C1 segment of cervical spinal cord (tissue), 14 donors: Measurements from ENCODE around the gene ADCY3.

ENCODE experiments used
- DNase-seq, 14 donors: peaks; one replicate each; lab custom pipeline; 2025; lab: John Stamatoyannopoulos, UW

Gene ADCY3

GRCh38 chr2:24875272-24875671 lies 44.8 kb downstream of the ADCY3 start:
- no peak for DNase-seq

- no peak for DNase-seq
Measured at GRCh38 chr2:24874035-24874434, 46.0 kb downstream of the ADCY3 start.

GRCh38 chr2:24873619-24874018 lies 46.4 kb downstream of the ADCY3 start:
- no peak for DNase-seq

DNA sequence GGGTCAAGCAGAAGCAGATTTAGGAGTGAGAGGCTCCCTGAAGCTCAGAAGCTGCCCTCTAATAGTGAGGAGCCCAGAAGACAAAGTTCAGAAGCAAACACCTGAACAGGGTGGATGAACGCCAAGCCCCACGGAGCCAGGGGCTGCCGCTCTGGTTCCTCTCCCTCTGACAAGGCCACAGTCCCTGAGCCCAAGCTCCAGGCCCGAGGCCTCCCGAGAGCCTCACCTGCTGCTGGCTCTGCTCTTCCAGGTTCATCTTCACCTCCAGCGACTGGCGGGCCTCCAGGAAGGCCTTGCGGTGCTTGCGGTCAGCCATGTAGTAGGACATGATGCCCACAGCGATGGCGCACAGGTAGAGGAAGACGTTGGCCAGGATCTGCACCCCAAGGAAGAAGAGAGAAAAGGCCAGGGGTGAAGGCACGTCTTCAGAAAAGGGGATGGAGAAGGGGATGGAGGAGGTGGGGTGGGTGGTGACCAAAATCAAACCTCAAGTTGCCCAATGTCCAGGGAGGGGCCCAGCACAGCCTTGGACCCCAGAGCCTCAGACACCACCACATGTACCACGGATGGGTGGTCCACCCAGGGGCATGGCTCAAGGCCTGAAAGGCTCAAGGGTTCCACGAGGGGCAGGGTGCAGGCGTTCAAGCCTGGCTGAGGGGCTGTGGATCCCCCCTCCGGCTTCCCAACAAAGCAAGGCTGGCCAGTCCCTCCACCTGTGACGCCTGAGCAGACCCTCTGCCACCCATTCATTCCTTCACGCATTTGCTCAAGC lies 47.5 kb downstream of the ADCY3 start:
- peak in 1 of 14 donors; percentile 25 for DNase-seq

DNA sequence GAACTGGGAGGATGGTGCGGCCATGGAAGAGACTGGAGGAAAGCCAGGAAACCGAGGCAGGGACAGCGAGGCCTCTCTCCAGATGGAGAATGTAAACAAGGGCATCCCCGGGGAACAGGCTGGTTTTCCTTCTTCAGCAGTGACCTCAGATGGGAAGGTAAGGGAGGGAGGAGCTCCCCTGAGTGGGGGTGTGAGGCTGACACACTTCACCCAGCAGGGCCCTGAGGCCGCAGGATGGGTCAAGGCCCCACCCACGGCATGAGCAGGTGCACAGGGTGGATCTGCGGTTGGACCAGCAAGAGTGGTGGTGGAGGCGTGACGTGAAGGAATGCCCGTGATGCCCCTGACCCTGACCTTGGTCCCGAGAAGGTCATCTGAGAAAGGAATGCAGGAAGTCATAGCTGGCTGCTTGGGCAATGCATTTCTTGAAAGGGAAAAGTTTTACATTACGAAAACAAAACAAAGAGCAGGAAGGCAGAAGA lies 48.1 kb downstream of the ADCY3 start:
- DNase-seq = peak in 1 of 14 donors; percentile 72

- no peak for DNase-seq
Measured at GRCh38 chr2:24870891-24871705, 48.9 kb downstream of the ADCY3 start.

GRCh38 chr2:24870440-24870839 lies 49.6 kb downstream of the ADCY3 start:
- no peak for DNase-seq

DNA sequence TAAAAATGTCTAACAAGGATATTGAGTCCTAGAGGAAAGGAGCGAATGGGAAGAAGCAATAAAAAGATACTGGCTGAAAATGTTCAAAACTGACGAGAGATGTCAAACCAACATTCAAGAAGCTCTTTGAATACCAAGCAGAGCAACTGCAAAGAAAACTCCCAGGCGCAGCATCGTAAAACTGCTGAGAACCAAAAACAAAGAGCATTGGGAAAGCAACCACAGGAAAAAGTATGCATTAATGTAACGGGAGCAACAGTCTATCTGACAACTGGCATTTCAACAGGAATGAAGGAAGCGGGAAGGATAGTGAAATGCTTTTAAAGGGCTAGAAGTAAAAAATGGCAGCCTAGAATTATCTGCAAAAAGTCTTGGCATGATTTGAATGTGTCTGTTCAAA lies 53.1 kb downstream of the ADCY3 start:
- DNase-seq = no peak

GRCh38 chr2:24863641-24864040 lies 56.4 kb downstream of the ADCY3 start:
- no peak for DNase-seq

- no peak for DNase-seq
Measured at GRCh38 chr2:24861500-24861899, 58.5 kb downstream of the ADCY3 start.

DNA sequence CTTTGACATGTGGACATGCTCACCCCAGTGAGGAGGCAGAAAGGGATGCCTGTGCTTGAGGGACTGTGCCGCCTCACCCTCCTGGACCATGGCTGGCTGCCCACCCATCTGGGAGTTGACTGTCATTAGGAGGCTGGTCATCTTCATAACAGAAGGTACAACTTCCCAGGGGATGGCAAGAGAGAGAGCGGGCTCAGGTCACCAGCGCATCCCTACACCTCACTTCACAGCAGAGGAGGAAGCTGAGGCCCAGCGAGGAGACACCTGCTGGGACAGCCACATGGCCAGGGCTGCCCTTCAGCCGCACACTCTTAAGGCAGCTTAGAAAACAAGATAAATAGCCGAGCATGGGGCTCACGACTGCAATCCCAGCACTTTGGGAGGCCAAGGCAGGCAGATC lies 59.4 kb downstream of the ADCY3 start:
- DNase-seq = peak in 1 of 14 donors; percentile 70

- DNase-seq = no peak
Measured at GRCh38 chr2:24859968-24860600, 60.0 kb downstream of the ADCY3 start.

- DNase-seq = no peak
Measured at GRCh38 chr2:24858996-24859395, 61.0 kb downstream of the ADCY3 start.

DNA sequence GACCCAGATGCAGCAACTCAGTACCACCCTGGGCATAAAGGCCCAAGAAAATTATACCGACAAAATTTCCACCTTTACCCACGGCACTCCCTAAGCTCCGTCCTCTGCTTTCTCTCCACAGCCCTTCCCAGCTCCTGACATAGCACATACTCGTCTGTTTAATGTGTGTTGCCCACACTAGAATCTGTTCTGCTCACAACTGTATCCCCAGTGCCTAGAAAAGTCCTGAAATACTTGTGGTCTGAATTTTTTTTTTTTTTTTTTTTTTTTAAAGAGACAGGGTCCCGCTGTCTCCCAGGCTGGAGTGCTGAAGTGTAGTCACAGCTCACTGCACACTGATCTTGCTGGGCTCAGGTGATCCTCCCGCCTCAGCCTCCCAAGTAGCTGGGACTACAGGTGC lies 62.3 kb downstream of the ADCY3 start:
- no peak for DNase-seq

DNA sequence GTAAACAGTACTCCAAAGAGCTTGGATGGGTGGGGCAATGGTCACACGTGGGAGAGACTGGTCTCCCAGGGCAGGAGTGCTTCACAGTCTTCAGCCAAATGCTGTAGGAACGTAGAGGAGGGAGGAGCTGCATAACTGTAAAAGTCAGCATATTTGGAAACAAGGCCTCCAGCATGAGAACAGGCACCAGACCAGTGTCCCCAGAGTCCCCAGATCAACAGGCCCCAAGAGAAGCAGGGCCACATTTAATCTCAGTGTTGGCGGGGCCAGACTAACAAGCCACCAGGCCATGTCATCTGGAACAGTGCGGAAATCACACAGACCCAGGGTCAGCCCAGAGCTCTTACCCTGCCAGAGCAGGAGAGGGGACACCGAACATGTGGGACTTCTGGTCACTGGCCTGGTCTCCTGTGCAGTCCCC lies 63.2 kb downstream of the ADCY3 start:
- DNase-seq = no peak

DNA sequence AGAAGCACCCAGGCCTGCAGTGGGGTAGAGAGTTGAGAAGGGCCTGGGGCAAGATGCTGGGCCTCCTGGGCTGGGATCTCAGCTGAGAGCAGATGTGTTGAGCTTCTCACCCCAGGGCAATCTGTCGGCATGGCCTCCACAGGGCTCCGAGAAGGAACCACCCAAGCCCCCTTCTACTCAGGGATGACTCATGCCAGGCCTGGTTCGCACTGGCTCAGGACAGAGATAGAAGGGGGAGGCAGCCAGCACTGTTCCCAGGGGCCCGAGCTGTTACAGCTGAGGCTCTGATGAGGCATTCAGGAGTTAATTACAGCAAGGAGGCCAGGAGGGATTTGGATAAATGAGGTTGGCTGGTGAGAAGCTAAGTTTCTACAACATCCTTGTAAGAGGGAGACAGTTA lies 64.3 kb downstream of the ADCY3 start:
- DNase-seq = no peak

- peak in 1 of 14 donors; percentile 34 for DNase-seq
Measured at GRCh38 chr2:24855022-24855622, 64.9 kb downstream of the ADCY3 start.

DNA sequence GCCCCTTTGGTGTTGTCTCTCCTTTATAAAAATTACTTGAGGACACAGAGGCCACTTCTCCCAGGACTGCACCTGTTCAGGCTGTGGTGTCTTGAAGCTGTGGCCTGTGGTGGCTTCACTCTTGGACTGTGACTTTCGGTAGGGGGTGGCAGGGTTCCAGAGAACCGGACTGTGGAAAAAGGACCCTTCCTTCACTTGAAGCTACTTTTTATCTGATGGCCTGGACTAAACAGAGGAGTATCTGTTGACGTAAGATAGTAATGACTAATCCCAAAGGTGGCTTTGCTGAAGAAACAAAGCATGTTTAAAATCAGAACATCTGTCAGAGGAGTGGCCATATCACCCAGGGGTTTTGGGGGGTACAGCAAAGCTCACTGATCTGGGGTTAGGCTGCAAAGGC lies 66.0 kb downstream of the ADCY3 start:
- no peak for DNase-seq

DNA sequence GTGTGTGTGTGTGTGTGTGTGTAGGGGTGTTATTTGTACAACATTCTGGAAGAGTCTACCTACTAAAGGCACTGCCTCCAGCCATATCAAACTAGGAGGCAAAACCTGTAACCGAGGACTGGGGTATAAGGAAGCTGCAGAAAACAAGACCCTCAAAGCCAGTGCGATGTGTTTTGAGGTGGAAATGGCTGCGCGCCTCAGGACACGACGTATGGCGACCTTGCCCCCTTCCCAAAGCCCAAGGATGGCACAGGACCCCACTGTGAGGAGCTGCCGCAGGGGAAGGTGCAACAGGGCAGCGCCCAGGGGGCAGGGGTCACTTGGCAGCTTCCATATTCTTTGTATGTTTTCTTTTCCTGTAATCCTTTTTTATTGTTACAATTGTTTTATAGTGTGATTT lies 67.0 kb downstream of the ADCY3 start:
- no peak for DNase-seq

DNA sequence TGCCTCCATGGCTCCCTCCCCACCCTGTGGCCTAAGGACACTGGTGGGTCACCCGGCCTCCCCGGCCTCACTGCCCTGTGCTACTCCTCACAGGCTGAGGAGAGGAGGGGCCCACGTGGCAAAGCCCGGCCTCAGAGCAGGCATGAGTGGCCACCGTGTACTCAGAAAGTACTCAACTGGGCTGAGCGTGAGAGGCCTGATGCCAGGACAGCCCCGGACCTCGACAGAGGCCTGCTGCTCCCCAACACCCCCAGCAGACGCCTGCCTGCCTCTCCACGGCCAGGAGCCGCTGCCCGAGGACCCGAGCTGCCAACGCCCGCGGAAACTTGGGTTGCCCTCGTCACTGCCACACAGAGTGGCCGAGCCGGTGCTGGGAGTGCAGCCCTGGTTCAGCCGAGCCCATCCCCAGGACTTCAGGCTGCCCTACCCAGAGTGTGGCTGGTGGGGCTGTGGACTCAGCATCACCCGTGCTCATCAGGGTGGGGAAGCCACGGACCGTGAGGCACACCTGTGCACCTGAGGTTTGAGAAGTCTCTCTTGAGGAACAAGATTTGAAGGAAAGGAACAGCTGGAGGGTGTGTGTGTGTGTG lies 67.5 kb downstream of the ADCY3 start:
- DNase-seq = no peak

GRCh38 chr2:24852026-24852425 lies 68.0 kb downstream of the ADCY3 start:
- DNase-seq = no peak

- no peak for DNase-seq
Measured at GRCh38 chr2:24850944-24851343, 69.1 kb downstream of the ADCY3 start.
